HepG2 (cell line): ENCODE data around the gene COLGALT1. TPM values are rescaled to one million over a fixed set of nuclear protein-coding genes. Genes with fewer than 3 reads are reported as not detected.

Experiments used
- ATAC-seq: fragments of 200-7000 bp; cut with Tn5 transposase; 3 replicates; pipeline ENCODE4 v1.9.1; 2020; ENCODE audit warnings: mild to moderate bottlenecking, moderate library complexity
- BruUV-seq: library from RNA; stranded (reverse); fragments of 400-500 nt; replicated peaks from 2 replicates; lab custom pipeline; 2021; lab: Mats Ljungman, UMichigan
- CTCF ChIA-PET: fragments of 300-600 bp; formaldehyde crosslinking; extraction: SDS; loops from one replicate; lab custom pipeline; 2021; ENCODE audit warnings: low total read pairs, inconsistent platforms, low intra/inter-chr PET ratio; lab: Yijun Ruan, JAX
- POLR2A ChIA-PET: fragments of 350-600 bp; sonication (Branson Sonifier 250); formaldehyde crosslinking; loops from one replicate; lab custom pipeline; 2020; ENCODE audit warnings: antibody characterized with exemption, inconsistent platforms; lab: Yijun Ruan, JAX
- DNase-seq: peaks from one replicate; pipeline ENCODE4 v3.0.0-alpha.2; 2015; ENCODE audit warnings: low spot score
- FAIRE-seq: peaks from 3 replicates; lab custom pipeline; 2011; peaks lifted over from hg19 to GRCh38; lab: Jason Lieb, UNC
- H2AFZ ChIP-seq: one replicate; pipeline ENCODE4 v1.6.1; 2011; ENCODE audit warnings: low read length, inconsistent platforms
- H3K27ac ChIP-seq: fragments of 300-600 bp; 3 replicates; pipeline ENCODE4 v1.8.0; 2011; ENCODE audit warnings: mixed run types, mild to moderate bottlenecking, mixed read lengths, low read length, inconsistent platforms; ENCODE audit not compliant: insufficient read depth; ENCODE audit errors: extremely low read length
- H3K27me3 ChIP-seq, 2 experiments: fragments of 200-600 bp in 1 of 2; 2 replicates in 1 of 2; 3 replicates in 1 of 2; pipeline versions ENCODE4 v1.6.0 to v1.8.0; 2011; ENCODE audit warnings: low read length in 2 of 2, mild to moderate bottlenecking in 2 of 2, moderate library complexity in 2 of 2, inconsistent platforms in 1 of 2; ENCODE audit not compliant: insufficient read depth in 2 of 2, control insufficient read depth in 1 of 2
- H3K36me3 ChIP-seq, 2 experiments: fragments of 200-600 bp in 1 of 2; replicated peaks in 1 of 2; 2 replicates in 1 of 2; 3 replicates in 1 of 2; pipeline versions ENCODE4 v1.5.1 to v1.8.0; 2011; ENCODE audit warnings: low read length in 2 of 2, inconsistent platforms in 1 of 2; ENCODE audit not compliant: insufficient read depth in 2 of 2, control insufficient read depth in 1 of 2
- H3K4me1 ChIP-seq: 2 replicates; pipeline ENCODE4 v1.5.1; 2012; ENCODE audit warnings: low read length, inconsistent platforms; ENCODE audit not compliant: insufficient read depth
- H3K4me2 ChIP-seq: 2 replicates; pipeline ENCODE4 v1.6.0; 2011; ENCODE audit warnings: low read depth, low read length, inconsistent platforms
- H3K4me3 ChIP-seq, 3 experiments: fragments of 200-600 bp in 1 of 3; sonication (generic), shearing (Covaris generic) in 1 of 3; replicated peaks in 1 of 3; 2 replicates each; pipeline ENCODE4 v1.5.1; 2011 to 2016; ENCODE audit warnings: low read length in 3 of 3, inconsistent platforms in 2 of 3, low read depth in 2 of 3, mild to moderate bottlenecking in 2 of 3, control low read depth in 1 of 3, mixed read lengths in 1 of 3; ENCODE audit not compliant: insufficient read depth in 1 of 3
- H3K79me2 ChIP-seq: one replicate; pipeline ENCODE4 v1.6.1; 2011; ENCODE audit warnings: low read length, inconsistent platforms; ENCODE audit not compliant: insufficient read depth
- H3K9ac ChIP-seq: 2 replicates; pipeline ENCODE4 v1.6.0; 2011; ENCODE audit warnings: mild to moderate bottlenecking, low read depth, low read length, inconsistent platforms; ENCODE audit not compliant: insufficient read depth
- H3K9me3 ChIP-seq: 2 replicates; pipeline ENCODE4 v1.5.1; 2012; ENCODE audit warnings: mild to moderate bottlenecking, low read length
- H4K20me1 ChIP-seq: 2 replicates; pipeline ENCODE4 v1.6.0; 2011; ENCODE audit warnings: inconsistent platforms, mild to moderate bottlenecking, low read length, moderate library complexity; ENCODE audit not compliant: insufficient read depth
- TBX2 ChIP-seq: sonication (generic); formaldehyde crosslinking; IDR thresholded peaks from 2 replicates; pipeline ENCODE4 v1.5.0; 2020; ENCODE audit warnings: missing genetic modification reagents, mild to moderate bottlenecking, borderline replicate concordance
- ZNF468 ChIP-seq: sonication (generic); formaldehyde crosslinking; IDR thresholded peaks from 2 replicates; pipeline ENCODE4 v1.8.0; 2022; ENCODE audit warnings: mild to moderate bottlenecking, moderate library complexity, missing genetic modification reagents
- ZNF839 ChIP-seq: sonication (generic); formaldehyde crosslinking; IDR thresholded peaks from 2 replicates; pipeline ENCODE4 v1.4.0; 2020; ENCODE audit warnings: missing genetic modification reagents, mild to moderate bottlenecking, borderline replicate concordance
- WGBS: methylation state at CpG from one replicate; pipeline ENCODE4 v1.1.6; 2017; ENCODE audit warnings: low lambda C conversion rate; 5-methylcytosine and 5-hydroxymethylcytosine counted together
- in situ Hi-C: cut with HindIII; loops from 2 replicates; pipeline ENCODE4 v1.10.0; 2017; ENCODE audit warnings: low pct_unique_long_range_greater_than_20kb; ENCODE audit not compliant: extremely low pct_ligation_motif_present
- intact Hi-C: fragments of 100-400 bp; cut with micrococcal nuclease; formaldehyde crosslinking; loops from one replicate; pipeline ENCODE4 v1.10.0; 2022; ENCODE audit not compliant: unreplicated experiment
- polyA plus RNA-seq, 8 experiments: library from polyadenylated mRNA; depleted of rRNA in 3 of 8; stranded (reverse) in 7 of 8; unstranded in 1 of 8; fragments of >200 nt; fragmentation: Illumina TruSeq in 4 of 8; extraction: Trizol in 4 of 8; gene quantifications; 2 replicates each; pipeline versions ENCODE4 v1.2.1 to v1.2.3, GENCODE V29; 2011 to 2016; ENCODE audit warnings: low read depth in 4 of 8, missing spikeins in 1 of 8, mixed read lengths in 1 of 8; ENCODE audit not compliant: insufficient read depth in 1 of 8
- total RNA-seq, 5 experiments: library from RNA; depleted of rRNA; stranded (reverse); fragments of >200 nt; fragmentation: Illumina TruSeq; extraction: Trizol; gene quantifications; 2 replicates each; pipeline ENCODE4 v1.2.3, GENCODE V29; 2016; ENCODE audit warnings: low read depth in 1 of 5
- TF ChIP-seq, protein P1 (sequence below): sonication (generic); formaldehyde crosslinking; IDR thresholded peaks from 2 replicates; pipeline ENCODE4 v1.4.0; 2020; ENCODE audit warnings: missing genetic modification reagents
- TF ChIP-seq, protein P2 (sequence below): sonication (generic); formaldehyde crosslinking; IDR thresholded peaks from 2 replicates; pipeline ENCODE4 v1.8.0; 2023; ENCODE audit warnings: mild to moderate bottlenecking, missing genetic modification reagents

COLGALT1 gene
- total and polyA plus RNA-seq, 2 of the 13 experiments (the other 11 are each of a cell fraction or from before 2014, with no cell fraction given), result 58.0 to 211 TPM

DNA sequence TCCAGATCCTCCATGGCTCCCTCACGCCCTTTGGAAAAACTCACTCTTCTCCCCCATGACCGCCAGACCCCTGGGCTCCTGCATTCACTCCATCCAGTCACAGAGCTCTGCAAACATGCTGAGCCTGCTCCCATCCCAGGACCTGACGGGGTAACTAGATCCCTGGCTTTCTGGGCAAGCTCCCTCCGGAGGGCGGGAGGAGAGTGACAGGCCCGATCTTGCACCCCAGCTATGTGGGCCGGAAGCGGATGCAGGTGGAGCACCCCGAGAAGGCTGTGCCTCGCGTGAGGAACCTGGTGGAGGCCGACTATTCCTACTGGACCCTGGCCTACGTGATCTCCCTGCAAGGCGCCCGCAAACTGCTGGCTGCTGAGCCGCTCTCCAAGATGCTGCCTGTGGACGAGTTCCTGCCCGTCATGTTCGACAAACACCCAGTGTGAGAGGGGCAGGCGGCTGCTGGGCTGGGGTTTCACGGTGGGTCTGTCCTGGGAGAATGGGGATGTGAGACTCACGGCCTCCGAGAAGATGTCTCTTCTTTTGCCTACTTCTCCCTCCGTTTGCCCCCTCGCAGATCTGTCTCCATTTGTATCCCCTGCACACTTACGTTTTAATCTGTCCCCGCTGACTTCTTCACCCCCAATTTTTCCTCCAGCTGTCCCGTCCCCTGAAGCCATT lies 25.2 kb downstream of the COLGALT1 start:
- ATAC-seq, result no peak; the same call in 2 of the 3 replicates
- WGBS, result 96% methylated on average over 18 of the region's 28 CpGs

More for the DNA sequence above, 25.2 kb downstream of the COLGALT1 start:
- ChIA-PET CTCF (no interaction called here), POLR2A (no interaction called here)
- Histone ChIP-seq H3K4me1 (no peaks in the 10 kb centered on the region), H3K4me2 (no peak overlapping the region), H3K4me3 (no peak overlapping the region), H3K9me3 (no peaks in the 10 kb centered on the region), H3K27me3 (no peaks in the 10 kb centered on the region), H4K20me1 (0 out of 2 replicates have a peak, but pooled peaks cover 2% of the 10 kb centered on the region), H2AFZ (no peak overlapping the region), H3K27ac (no peak overlapping the region), H3K9ac (no peak overlapping the region), H3K79me2 (no peaks in the 10 kb centered on the region), H3K36me3 (peaks cover 13 to 41% of the 10 kb centered on the region in 2 experiments)
- no peak for FAIRE-seq
- TF ChIP-seq, protein P1, sequence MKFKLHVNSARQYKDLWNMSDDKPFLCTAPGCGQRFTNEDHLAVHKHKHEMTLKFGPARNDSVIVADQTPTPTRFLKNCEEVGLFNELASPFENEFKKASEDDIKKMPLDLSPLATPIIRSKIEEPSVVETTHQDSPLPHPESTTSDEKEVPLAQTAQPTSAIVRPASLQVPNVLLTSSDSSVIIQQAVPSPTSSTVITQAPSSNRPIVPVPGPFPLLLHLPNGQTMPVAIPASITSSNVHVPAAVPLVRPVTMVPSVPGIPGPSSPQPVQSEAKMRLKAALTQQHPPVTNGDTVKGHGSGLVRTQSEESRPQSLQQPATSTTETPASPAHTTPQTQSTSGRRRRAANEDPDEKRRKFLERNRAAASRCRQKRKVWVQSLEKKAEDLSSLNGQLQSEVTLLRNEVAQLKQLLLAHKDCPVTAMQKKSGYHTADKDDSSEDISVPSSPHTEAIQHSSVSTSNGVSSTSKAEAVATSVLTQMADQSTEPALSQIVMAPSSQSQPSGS (CRISPR knock-in tag), result no peak
- no peak for TF ChIP-seq ZNF839 (CRISPR knock-in tag)
- no peak for TF ChIP-seq TBX2 (CRISPR knock-in tag)
- TF ChIP-seq, protein P2, sequence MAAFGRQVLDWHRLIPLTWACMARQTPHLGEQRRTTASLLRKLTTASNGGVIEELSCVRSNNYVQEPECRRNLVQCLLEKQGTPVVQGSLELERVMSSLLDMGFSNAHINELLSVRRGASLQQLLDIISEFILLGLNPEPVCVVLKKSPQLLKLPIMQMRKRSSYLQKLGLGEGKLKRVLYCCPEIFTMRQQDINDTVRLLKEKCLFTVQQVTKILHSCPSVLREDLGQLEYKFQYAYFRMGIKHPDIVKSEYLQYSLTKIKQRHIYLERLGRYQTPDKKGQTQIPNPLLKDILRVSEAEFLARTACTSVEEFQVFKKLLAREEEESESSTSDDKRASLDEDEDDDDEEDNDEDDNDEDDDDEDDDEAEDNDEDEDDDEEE (CRISPR knock-in tag), result no peak
- TF ChIP-seq ZNF468 (CRISPR knock-in tag), result no peak
- intact Hi-C loops, result no loop called here
- no TSS peak for BruUV-seq
- no peak for DNase-seq
- in situ Hi-C loops, result no loop called here
